Stimulated activated CD4-positive, alpha-beta T cell treated with anti-CD3 and anti-CD28 coated beads, Interleukin-4, amount 100 ng/mL, for 48 hours (primary cell): Measurements from ENCODE around the gene AK5.

Experiments
- DNase-seq, 2 donors: peaks; one replicate each; pipeline ENCODE4 v3.0.0-alpha.2; 2020; ENCODE audit warnings: low read depth in 2 of 2

Gene AK5

DNA sequence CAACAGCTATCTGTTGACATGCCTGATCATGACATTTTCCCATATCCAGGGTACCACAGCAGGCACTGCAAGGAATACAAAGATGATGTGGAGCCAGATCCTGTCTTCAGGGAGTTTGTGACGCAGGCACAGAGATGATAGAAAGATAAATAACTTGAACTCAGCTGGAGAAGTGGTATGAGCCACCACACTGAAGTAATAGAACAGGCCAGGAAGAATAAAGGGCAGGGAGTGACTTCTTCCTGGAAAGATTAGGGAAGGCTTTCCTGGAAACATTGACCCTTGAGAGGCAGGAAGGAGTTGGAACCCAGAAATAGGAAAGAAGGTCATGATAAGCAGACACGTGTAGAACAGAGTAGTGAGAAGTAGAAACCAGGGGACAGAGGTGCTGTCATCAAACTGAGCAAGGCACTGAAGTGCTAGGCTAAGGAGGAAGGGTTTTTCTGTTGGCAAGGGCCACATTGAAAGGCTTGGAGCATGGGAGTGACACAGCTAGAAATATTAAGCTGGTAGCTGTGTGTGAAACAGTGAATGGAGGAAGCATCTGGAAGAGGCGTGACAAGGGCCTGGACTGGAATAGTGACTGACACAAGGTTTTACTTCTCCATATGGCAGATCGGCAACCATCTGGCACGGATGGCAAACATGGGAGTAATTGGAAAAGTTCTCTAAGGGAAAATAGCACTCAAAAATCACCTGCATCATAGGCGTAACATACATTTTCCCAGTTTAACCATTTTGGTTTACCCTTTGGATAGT is 68.4 kb downstream of the AK5 start:
- DNase-seq: no peak

DNA sequence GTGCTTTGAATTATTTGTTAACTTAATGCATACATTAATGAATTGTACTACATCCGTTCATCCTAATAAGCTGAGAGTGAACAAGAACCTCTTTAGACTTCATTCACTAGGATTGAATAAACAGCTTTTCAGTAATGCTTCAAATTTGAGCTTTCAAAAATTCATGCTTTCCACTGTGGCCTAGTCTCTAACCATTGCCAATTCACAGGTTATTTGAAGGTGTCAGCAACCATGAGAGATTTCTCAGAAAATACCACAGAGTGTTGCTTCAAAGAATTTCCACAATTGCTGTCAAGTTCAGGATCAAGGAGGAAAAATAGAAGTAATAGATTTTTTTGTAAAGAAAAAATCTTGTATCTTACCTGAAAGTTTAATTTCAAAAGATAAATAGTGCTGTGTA is 72.7 kb downstream of the AK5 start:
- DNase-seq: no peak

DNA sequence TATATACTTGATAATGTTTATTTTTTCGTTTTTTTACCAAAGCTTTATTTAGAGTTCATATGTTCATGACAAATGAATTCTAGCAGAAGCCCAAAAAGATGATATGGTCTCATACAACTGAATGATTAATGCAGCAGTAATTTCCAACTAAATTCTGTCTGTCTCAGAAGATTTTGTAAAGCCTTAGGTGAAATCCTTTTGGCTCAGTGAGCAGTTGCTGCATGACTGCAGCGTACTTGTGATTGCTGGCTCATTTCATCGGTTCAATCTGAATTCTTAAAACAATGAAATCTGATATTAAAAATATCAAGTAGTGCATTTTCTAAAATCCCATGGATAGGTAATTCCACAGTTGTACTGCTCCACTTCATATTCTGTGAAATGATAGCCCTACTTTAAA is 73.2 kb downstream of the AK5 start:
- DNase-seq: no peak

DNA sequence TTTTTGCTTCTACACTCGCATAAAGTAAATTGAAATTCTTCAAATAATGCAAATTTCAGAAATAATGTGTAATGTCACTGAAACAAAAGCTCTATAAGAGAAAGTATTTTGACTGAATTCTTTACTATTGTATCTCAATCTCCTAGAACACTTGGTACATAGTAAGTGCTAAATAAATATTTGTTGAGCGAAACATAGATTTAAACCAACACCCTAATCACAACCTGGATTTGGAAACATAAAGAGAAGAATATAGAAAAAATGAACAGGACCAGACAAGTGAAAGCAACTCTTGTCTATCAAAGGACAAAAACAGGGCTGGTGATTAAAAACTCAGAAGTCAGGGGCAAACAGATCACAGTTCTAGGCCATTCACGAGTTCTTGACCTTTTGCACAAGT is 74.3 kb downstream of the AK5 start:
- DNase-seq: no peak

DNA sequence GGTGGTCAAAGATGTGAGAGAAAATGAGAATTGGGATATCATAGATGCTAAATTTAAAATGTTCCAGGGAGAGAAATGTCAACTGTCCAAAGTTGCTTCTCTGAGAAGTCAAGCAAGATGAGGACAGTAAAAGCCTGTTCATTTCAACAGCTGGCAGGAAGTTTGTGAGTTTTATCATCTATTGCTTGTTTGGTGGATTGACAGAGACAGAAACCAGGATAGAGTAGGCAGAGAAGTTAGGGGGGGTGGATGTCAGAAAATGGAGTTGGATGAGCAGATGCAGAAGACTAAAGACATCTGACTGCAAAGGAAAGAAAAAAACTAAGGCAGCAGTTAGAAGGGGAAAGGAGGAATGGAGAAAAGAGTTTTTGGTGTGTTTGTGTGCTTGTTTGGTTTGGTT is 78.4 kb downstream of the AK5 start:
- no peak for DNase-seq

DNA sequence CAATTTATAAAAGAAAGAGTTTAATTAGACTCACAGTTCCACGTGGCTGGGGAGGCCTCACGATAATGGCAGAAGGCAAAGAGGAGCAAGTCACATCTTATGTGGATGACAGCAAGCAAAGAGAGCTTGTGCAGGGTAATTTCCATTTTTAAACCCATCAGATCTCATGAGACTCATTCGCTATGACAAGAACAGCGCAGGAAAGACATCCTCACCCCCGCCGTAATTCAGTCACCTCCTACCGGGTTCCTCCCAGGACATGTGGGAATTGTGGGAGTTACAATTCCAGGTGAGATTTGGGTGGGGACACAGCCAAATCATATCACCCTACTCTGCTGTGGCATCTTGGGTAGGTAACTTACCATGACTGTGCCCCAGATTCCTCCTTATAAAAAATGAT is 79.8 kb downstream of the AK5 start:
- DNase-seq: no peak

DNA sequence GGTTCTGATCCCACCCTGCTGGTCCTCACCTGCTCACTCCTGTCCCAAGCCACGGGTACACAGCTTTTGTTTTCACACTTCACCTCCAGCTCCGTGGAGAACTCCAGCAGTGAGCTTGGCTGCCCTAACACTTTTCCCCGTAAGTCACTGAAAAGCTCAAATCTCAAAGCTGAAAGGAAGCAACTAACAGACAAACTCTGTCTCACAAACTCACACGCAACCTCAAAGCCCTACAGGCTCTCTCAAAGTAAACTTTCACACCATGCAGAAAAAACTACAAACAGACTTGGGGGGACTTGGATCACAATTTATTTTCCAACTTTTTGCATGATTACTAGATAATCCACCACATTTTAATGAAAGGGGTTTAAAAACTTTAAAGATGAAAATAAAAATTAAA is 88.3 kb downstream of the AK5 start:
- DNase-seq: no peak

DNA sequence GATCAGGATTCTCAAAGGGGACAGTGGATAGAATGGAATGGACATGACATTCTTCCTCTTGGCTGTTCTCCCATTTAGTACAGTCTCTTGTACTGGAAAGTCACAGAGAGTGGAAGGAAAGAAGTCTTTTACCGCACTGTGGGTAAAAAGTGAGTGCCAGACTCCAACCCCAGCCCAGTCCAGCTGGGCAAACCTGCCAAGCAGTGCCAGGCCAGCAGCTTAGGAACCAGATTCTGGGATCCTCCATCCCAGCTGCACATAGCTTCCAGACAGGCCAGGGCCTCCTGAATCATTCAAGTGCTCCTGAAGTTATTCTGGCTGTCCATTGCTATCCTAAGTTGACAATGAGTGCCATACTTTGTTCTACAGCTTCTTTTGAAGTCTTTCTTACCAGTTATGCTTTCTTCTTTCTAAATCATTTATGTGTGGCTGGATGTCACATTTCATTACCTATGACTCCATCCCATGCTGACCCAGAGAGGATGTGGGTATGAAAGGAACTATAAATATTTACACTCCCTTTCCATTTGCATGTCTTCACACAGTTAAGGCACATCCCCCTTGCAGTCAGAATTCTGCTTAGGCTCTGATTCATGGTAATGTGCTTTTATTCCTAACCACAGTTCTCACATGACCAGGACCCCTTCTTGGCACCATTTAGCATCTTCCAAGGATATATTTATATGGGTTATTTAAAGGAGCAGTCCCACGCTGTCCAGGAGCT is 88.9 kb downstream of the AK5 start:
- no peak for DNase-seq

DNA sequence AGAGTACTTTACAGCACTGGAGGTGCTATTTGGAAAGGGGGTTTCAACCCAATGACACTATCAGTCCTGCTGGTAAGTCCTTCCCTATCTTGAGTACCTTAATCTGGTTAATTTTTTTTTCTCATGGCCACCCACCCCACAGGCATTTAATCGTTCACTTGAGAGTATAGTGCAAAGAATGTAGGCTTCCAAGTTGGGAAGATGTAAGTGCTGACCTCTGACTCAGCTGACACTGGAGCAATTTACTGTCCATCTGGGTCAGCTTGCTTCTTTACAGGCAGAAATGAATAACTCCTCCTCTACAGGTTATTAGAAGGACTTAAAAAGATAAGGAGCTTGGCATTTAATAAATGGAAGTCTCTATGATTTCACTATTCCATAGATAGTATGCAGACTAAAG is 89.6 kb downstream of the AK5 start:
- no peak for DNase-seq

DNA sequence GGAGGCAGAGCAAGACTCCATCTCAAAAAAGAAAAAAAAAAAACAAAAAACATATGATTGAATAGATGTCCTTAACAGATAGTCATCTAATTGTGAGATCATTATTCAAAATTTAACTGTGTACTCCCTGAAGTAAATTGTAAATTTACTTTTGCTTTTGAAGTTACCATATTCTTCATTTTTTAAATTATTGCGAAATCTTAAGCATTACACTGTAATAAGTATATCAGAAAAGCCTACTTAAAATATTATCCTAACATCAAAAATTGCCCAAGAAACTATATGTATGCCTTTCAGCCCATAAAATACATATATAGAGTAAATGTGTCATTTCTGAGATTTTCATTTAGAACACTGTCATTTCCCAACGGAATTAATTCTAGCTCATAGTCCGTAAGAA is 91.9 kb downstream of the AK5 start:
- DNase-seq: no peak

DNA sequence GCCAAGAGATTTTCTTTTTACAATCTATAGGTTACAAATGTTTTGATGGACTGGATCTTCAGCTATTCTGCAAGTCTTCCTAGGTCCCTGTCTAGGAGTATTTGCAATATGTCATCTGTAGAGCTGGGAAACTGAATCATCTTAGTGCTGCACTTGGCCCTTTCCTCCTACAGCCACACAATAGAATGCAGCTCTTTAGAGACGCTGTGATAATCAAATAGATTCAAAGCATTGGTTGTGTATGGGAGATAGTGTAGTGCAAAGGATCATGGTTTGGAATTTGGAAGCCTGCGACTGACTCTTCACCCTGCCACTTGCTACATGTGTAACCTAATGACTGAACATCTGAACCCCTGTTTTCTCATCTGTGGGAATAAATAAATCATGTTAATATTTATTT is 93.7 kb downstream of the AK5 start:
- DNase-seq: no peak

DNA sequence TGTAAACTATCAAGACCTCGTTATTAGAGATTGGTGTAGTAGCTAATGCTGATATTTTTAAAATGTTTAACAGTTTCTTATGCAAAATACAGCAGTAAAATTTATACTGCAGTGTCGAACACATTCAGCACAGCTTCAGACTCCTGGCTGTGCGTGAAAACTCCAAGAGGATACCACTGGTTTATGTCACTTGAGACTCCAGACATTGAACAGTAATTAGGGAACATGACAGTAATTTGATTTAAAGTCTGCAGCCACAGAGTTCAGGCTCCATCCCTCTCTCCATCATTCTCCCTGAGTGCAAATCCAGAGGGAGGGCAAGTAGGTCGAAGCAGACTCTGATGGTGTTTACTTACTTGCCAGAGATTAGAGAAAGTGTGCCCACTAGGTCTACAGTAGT is 94.2 kb downstream of the AK5 start:
- no peak for DNase-seq

DNA sequence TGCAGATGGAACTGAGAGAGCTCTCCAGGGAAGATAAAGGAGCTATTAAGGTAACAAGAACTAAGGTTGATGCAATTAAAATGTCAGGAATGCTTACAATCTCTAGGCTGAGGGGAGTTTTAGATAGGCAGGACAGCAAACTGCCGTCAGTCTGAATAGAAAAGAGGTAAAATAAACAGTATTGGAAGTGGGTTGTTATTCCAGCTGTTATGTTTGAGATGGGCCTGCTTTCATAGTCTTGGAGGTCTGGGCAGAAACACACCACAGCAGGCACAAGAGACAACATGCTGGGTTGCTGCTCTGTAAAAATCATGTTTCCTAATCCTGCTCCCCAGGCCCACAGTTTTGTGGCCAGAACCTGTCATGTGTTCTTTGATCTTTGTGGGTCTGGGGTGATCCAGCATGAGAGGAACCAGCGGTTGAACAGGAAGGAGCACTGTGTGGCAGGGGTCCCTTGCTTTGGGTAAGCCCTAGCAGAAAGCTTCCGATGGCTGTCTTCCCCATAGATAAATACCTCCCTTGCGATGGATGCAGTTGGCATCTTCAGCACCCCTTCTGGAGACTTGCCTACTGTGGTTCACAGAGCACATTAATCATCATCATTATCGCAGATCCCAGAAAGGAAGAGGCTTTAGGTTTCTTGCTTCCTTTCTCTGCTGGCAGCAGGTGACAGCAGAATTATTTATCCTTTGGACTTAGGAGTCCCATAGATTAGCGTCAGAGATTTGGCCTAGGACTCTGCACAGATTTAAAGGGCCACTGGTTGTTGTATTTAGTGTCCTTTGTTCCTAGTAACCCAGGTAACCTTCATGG is 97.1 kb downstream of the AK5 start:
- DNase-seq: no peak

DNA sequence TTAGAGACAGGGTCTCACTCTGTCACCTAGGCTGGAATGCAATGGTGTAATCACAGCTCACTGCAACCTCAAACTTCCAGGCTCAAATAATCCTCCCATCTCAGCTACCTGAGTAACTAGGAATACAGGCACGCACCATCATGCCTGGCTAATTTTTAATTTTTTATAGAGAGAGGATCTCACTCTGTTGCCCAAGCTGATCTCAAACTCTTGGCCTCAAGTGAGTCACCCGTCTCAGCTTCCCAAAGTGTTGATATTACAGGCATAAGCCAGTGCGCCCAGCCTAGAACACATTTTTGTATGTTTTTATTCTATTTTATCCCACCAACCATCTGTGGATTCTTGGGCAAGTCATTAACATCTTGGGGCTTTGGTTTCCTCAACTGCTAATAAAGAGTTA is 100.5 kb downstream of the AK5 start:
- DNase-seq: no peak

DNA sequence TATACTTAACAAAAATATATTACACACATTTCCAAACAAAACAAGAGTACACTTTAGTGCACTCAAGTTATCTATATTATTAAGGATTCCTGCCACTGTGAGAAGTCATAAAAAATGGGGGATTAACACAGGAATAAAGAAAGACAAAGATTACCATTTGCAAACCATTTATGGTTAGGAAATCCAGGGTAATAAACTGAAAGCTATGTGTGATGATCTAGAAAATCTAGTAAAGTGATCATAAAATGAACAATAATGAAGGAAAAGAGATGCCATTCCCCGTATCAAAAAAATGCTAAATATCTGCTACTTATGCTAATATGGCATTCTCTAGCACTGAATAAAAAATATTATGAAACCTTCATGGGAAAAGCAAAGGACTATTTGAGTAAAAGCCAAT is 101.4 kb downstream of the AK5 start:
- DNase-seq: no peak

DNA sequence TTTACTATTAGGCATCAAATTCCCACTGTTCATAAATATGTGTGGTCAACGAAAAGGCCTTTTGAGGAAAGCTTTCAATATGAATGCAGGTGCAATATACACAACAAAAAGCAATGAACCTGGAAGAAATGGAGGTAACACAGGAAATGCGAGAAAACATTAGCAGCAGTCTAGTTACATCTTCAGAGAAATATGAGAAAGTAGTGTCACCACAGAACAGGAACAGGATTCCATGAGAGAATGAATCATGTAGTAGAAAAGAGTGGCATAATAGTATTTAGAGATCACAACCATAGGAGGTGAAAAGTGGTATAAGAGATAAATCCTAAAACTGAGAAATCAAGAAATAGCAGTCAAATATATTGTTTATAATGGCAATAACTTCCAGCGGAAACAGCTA is 103.7 kb downstream of the AK5 start:
- no peak for DNase-seq

DNA sequence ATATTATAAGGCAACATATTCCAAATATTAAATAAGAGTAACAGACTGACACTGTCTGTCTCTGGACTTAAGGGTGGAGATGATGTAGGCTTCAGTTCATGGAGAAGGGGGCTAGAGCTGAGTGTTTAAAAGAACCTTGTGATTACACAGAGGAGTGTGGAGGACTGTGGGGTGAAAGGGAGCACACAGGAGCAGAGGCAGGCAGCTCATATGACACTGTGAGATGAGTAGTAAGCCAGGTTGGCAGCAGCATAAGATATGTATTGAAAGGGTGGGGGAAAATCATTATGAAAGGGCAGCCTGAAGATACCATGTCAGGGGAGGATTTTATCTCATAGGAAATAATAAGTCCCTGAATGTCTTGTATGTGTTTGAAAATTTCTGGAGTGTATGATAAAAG is 104.5 kb downstream of the AK5 start:
- DNase-seq: no peak

DNA sequence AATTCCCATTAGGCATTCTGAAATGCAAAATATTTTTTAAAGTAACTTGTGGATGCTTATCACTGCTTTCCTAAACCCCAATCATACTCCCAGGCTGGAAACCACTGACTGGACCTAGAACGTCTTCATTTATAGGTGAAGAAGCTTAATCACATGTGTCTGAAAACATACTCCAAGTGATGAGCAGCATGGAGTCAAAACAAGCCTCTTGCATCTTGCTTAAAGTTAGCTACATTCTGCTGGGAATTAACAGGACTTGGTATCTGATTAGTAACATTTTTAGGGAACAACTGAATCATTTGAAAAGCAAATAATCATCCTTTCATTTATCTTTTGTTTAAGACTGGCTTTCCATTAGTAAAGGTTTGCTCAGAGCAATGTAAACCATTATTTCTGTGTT is 105.7 kb downstream of the AK5 start:
- DNase-seq: no peak

DNA sequence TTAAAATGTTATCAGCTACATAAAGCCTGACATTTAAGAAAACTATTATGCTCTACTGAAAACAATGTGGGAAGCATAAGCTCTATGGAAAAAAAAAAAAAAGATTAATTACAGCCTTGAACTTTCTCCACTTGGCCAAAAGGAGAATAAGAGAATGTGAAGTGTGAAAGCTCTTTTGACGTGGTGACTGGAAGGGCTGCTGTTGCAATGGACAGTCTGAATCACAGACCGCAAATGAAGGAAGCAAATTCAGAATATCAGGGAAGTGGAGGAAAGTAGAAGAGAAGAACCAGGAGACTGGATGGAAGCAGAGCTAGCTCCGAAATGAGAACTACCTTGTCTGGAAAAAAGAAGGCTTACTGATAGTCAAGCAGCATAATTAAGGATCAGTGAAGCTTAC is 106.8 kb downstream of the AK5 start:
- no peak for DNase-seq

DNA sequence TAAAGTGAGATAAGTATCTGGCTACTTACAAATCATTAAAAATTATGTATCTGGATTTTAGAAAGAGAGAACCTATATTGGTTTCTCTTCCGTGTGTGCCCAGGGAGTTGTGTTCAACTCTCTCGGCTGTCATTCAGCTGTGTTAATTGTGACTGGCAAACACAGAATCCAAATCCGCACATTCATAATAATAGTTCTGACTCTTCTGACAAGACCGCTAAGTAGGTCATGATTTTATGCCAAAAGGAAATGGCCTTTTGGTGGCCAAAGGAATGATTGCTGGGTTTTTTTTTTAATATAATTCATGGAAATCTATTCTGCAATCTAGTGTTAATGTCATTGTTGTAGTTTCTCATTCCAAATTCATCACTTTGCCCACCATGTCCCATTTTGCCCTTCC is 110.7 kb downstream of the AK5 start:
- DNase-seq: no peak

DNA sequence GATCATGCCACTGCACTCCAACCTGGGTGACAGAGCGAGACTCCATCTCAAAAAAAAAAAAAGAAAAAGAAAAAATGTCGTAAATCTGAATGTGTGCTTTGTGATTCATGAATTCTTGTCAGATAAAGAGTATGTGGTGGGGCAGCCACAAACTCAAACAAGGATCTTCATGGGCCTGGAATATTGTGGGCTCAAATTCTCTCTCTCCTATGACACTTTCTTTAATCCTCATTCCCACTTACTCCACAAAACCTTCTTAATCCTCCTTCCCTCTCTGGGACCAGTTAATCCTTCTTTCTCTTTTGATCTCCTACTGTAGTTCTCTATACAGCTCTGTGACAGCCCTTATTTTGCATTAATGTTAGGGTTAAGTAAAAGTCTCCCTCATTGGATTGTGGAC is 112.3 kb downstream of the AK5 start:
- no peak for DNase-seq

DNA sequence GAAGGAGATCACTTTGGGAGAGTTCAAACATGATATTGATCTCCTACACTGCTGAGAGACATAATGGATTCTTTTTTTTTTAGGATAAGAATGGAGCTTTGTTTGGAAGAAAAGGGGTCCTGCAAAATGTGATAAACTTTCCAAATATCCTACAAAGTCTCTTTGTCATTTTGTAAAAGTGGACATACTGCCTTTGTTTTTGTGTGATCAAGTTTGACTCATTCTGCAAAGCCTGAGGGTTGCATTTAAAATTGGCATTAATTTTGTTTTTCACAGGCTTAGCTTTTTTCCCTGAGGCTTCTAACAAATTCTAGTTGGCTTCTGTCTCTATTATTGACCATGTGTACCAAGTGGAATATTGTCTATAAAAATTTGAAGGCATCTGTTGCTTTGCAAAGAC is 113.2 kb downstream of the AK5 start:
- DNase-seq: no peak

DNA sequence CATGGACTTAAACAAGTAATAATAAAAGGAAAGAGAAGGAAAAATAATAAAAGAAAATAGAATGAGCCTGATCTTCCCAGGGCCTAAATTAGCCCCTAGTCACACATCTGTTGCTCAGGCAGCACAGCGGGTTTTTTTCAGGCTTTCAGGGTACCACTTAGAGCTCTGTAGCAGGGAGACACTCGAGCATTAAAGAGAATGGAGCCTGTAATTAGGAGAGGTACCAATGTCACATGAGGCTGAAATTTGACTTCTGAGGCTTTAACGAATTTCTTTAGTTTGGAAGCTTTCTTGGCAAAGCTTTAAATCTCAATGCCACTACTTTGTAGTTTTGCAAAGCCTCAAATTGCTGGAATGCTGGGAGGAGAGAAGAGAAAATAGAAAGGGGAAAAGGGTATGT is 116.3 kb downstream of the AK5 start:
- DNase-seq: no peak
